HEK293 (cell line): ENCODE results near the gene DDX20.
"Not testable (repeated sequence)": the region's sequence is repeated elsewhere in the genome, so short reads cannot be mapped to it uniquely, and the experiment has no call there.

Experiments used
- CTCF ChIA-PET: fragments of 350-600 bp; formaldehyde crosslinking; extraction: SDS; loops from one replicate; lab custom pipeline; 2021; ENCODE audit warnings: antibody characterized with exemption; lab: Yijun Ruan, JAX
- POLR2A ChIA-PET: fragments of 300-600 bp; formaldehyde crosslinking; extraction: SDS; loops from one replicate; lab custom pipeline; 2020; ENCODE audit warnings: antibody characterized with exemption, inconsistent platforms; lab: Yijun Ruan, JAX
- H3K27ac ChIP-seq: fragments of 200-500 bp; sonication (Bioruptor generic); 2 replicates; pipeline ENCODE4 v1.5.1; 2014; ENCODE audit warnings: low read depth, low read length, control low read depth, inconsistent platforms; ENCODE audit errors: extremely low read depth
- H3K36me3 ChIP-seq, 2 experiments: fragments of 200-500 bp in 1 of 2; sonication (Bioruptor generic) in 1 of 2; 1 replicate in 1 of 2; 2 replicates in 1 of 2; pipeline ENCODE4 v1.5.1; 2014 to 2017; ENCODE audit warnings: inconsistent platforms in 2 of 2, low read length in 2 of 2; ENCODE audit not compliant: control insufficient read depth in 2 of 2, insufficient read depth in 1 of 2
- H3K4me1 ChIP-seq: fragments of 200-500 bp; sonication (Bioruptor generic); 2 replicates; pipeline ENCODE4 v1.5.1; 2014; ENCODE audit warnings: mild to moderate bottlenecking, low read length, inconsistent platforms; ENCODE audit not compliant: control insufficient read depth, insufficient read depth
- H3K4me3 ChIP-seq: 2 replicates; pipeline ENCODE4 v1.5.1; 2011; ENCODE audit warnings: low read depth, mild to moderate bottlenecking, control low read depth, low read length, moderate library complexity
- H3K9me3 ChIP-seq: fragments of 200-500 bp; sonication (Bioruptor generic); 2 replicates; pipeline ENCODE4 v1.5.1; 2014; ENCODE audit warnings: low read depth, low read length, inconsistent platforms; ENCODE audit not compliant: control insufficient read depth, insufficient read depth
- HOXC10 ChIP-seq: sonication (generic); formaldehyde crosslinking; IDR thresholded peaks from 2 replicates; pipeline ENCODE4 v1.8.1; 2023; ENCODE audit warnings: mild to moderate bottlenecking, missing genetic modification reagents
- KLF9 ChIP-seq: fragments of 450-650 bp; formaldehyde crosslinking; IDR thresholded peaks from 2 replicates; pipeline ENCODE4 v1.5.1; 2016; ENCODE audit warnings: missing biosample characterization, missing genetic modification characterization, low read depth
- REPIN1 ChIP-seq: fragments of 450-650 bp; formaldehyde crosslinking; IDR thresholded peaks from 2 replicates; pipeline ENCODE4 v1.5.1; 2017; ENCODE audit warnings: missing biosample characterization, missing genetic modification characterization, low read depth
- SALL2 ChIP-seq: fragments of 450-650 bp; formaldehyde crosslinking; IDR thresholded peaks from 2 replicates; pipeline ENCODE4 v1.5.0; 2017; ENCODE audit warnings: missing biosample characterization, mild to moderate bottlenecking, missing genetic modification characterization, borderline replicate concordance
- ZBTB20 ChIP-seq: fragments of 450-650 bp; formaldehyde crosslinking; IDR thresholded peaks from 2 replicates; pipeline ENCODE4 v1.5.1; 2016; ENCODE audit warnings: missing biosample characterization, missing genetic modification characterization
- ZNF155 ChIP-seq: fragments of 450-650 bp; formaldehyde crosslinking; IDR thresholded peaks from 2 replicates; pipeline ENCODE4 v1.5.1; 2016; ENCODE audit warnings: missing biosample characterization, missing genetic modification characterization
- ZNF157 ChIP-seq: fragments of 450-650 bp; formaldehyde crosslinking; IDR thresholded peaks from 2 replicates; pipeline ENCODE4 v1.5.1; 2016; ENCODE audit warnings: missing biosample characterization, missing genetic modification characterization
- ZNF16 ChIP-seq: fragments of 450-650 bp; formaldehyde crosslinking; IDR thresholded peaks from 2 replicates; pipeline ENCODE4 v1.5.1; 2016; ENCODE audit warnings: low read depth, missing biosample characterization, missing genetic modification characterization
- ZNF174 ChIP-seq: fragments of 450-650 bp; formaldehyde crosslinking; IDR thresholded peaks from 2 replicates; pipeline ENCODE4 v1.5.0; 2017; ENCODE audit warnings: missing biosample characterization, mild to moderate bottlenecking, missing genetic modification characterization
- ZNF529 ChIP-seq: fragments of 450-650 bp; formaldehyde crosslinking; IDR thresholded peaks from 2 replicates; pipeline ENCODE4 v1.5.1; 2017; ENCODE audit warnings: missing genetic modification characterization, missing biosample characterization; ENCODE audit not compliant: insufficient replicate concordance
- ZNF530 ChIP-seq: fragments of 450-650 bp; formaldehyde crosslinking; IDR thresholded peaks from 2 replicates; pipeline ENCODE4 v1.5.1; 2016; ENCODE audit warnings: low read depth, missing biosample characterization, missing genetic modification characterization
- ZNF629 ChIP-seq: fragments of 450-650 bp; formaldehyde crosslinking; IDR thresholded peaks from 2 replicates; pipeline ENCODE4 v1.5.1; 2017; ENCODE audit warnings: missing biosample characterization, missing genetic modification characterization
- ZNF658 ChIP-seq: fragments of 450-650 bp; formaldehyde crosslinking; IDR thresholded peaks from 2 replicates; pipeline ENCODE4; 2016; ENCODE audit warnings: missing biosample characterization, missing genetic modification characterization
- ZNF76 ChIP-seq: fragments of 450-650 bp; formaldehyde crosslinking; IDR thresholded peaks from 2 replicates; pipeline ENCODE4; 2016; ENCODE audit warnings: low read depth, missing biosample characterization, missing genetic modification characterization, borderline replicate concordance
- TF ChIP-seq, protein P1 (sequence below): fragments of 450-650 bp; formaldehyde crosslinking; IDR thresholded peaks from 2 replicates; pipeline ENCODE4 v1.5.1; 2017; ENCODE audit warnings: missing biosample characterization, missing genetic modification characterization
- TF ChIP-seq, protein P2 (sequence below): fragments of 450-650 bp; formaldehyde crosslinking; IDR thresholded peaks from 2 replicates; pipeline ENCODE4 v1.5.1; 2016; ENCODE audit warnings: missing biosample characterization, missing genetic modification characterization
- TF ChIP-seq, protein P3 (sequence below): fragments of 450-650 bp; formaldehyde crosslinking; IDR thresholded peaks from 2 replicates; pipeline ENCODE4 v1.5.1; 2016; ENCODE audit warnings: missing biosample characterization, missing genetic modification characterization
- TF ChIP-seq, protein P4 (sequence below): fragments of 450-650 bp; formaldehyde crosslinking; conservative IDR thresholded peaks from 2 replicates; pipeline ENCODE4 v1.5.1; 2016; ENCODE audit warnings: low read depth, missing biosample characterization, missing genetic modification characterization

Gene DDX20

DNA sequence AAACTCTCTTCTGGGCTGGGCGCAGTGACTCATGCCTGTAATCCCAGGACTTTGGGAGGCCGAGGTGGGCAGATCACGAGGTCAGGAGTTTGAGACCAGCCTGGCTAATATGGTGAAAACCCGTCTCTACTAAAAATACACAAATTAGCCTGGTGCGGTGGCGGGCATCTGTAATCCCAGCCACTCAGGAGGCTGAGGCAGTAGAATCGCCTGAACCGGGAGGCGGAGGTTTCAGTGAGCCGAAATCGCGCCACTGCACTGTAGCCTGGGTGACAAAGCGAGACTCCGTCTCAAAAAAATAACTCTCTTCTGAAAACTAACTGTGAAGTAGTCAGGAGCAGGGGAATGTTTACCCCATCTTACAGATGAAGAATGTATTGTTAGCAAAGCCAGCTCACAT is 13.4 kb upstream of the DDX20 start:
- POLR2A ChIA-PET, H3K36me3 ChIP-seq: not testable (repeated sequence)
- CTCF ChIA-PET: interaction anchor here (6.9 kb wide), 1 partner anchor 28 kb away, joined by 69 read pairs; no protein-coding TSS in a partner anchor

DNA sequence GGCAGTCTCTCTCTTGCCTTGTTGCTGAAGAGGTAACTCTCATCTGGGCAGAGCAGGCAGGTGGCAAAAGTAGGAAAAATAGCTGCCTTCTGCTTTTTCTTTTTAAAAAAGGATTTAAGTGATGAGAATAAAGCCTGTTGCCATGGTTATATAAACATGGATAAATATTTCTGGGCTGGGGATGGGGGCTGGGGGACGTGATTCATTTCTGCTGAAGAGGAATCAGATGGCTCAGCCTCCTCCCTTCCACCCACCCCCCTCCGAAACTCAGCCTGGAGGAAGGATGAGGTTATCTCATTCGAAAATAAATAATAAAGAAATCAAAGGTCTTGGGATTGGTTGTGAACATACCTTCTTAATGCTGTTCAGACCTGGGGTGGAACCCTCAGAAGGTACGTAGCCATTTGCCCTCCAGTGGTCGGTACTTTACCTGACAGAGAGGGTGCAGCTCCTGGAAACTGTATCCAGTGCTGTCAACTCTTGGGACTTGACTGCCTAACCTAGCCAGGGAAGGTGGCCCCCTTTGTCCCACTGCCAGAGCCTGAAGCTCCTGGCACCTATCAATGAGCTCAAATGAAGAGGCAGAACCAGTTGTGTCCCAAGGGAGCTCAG is 12.7 kb upstream of the DDX20 start:
- TF ChIP-seq, protein P1, sequence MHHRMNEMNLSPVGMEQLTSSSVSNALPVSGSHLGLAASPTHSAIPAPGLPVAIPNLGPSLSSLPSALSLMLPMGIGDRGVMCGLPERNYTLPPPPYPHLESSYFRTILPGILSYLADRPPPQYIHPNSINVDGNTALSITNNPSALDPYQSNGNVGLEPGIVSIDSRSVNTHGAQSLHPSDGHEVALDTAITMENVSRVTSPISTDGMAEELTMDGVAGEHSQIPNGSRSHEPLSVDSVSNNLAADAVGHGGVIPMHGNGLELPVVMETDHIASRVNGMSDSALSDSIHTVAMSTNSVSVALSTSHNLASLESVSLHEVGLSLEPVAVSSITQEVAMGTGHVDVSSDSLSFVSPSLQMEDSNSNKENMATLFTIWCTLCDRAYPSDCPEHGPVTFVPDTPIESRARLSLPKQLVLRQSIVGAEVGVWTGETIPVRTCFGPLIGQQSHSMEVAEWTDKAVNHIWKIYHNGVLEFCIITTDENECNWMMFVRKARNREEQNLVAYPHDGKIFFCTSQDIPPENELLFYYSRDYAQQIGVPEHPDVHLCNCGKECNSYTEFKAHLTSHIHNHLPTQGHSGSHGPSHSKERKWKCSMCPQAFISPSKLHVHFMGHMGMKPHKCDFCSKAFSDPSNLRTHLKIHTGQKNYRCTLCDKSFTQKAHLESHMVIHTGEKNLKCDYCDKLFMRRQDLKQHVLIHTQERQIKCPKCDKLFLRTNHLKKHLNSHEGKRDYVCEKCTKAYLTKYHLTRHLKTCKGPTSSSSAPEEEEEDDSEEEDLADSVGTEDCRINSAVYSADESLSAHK (tag by site-specific recombination): no peak
- TF ChIP-seq, protein P2, sequence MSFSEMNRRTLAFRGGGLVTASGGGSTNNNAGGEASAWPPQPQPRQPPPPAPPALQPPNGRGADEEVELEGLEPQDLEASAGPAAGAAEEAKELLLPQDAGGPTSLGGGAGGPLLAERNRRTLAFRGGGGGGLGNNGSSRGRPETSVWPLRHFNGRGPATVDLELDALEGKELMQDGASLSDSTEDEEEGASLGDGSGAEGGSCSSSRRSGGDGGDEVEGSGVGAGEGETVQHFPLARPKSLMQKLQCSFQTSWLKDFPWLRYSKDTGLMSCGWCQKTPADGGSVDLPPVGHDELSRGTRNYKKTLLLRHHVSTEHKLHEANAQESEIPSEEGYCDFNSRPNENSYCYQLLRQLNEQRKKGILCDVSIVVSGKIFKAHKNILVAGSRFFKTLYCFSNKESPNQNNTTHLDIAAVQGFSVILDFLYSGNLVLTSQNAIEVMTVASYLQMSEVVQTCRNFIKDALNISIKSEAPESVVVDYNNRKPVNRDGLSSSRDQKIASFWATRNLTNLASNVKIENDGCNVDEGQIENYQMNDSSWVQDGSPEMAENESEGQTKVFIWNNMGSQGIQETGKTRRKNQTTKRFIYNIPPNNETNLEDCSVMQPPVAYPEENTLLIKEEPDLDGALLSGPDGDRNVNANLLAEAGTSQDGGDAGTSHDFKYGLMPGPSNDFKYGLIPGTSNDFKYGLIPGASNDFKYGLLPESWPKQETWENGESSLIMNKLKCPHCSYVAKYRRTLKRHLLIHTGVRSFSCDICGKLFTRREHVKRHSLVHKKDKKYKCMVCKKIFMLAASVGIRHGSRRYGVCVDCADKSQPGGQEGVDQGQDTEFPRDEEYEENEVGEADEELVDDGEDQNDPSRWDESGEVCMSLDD (tag by site-specific recombination): no peak
- TF ChIP-seq ZBTB20 (tag by site-specific recombination) (no peak), REPIN1 (no peak), ZNF16 (tag by site-specific recombination) (no peak), ZNF629 (tag by site-specific recombination) (no peak), ZNF155 (tag by site-specific recombination) (no peak), ZNF174 (no peak), HOXC10 (no peak), ZNF529 (no peak), SALL2 (tag by site-specific recombination) (no peak), ZNF530 (tag by site-specific recombination) (no peak)
- TF ChIP-seq, protein P3, sequence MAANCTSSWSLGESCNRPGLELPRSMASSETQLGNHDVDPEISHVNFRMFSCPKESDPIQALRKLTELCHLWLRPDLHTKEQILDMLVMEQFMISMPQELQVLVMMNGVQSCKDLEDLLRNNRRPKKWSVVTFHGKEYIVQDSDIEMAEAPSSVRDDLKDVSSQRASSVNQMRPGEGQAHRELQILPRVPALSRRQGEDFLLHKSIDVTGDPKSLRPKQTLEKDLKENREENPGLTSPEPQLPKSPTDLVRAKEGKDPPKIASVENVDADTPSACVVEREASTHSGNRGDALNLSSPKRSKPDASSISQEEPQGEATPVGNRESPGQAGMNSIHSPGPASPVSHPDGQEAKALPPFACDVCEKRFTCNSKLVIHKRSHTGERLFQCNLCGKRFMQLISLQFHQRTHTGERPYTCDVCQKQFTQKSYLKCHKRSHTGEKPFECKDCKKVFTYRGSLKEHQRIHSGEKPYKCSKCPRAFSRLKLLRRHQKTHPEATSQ (tag by site-specific recombination): no peak
- no peaks in the 10 kb centered on the region for H3K9me3 ChIP-seq
- no peaks in the 10 kb centered on the region for H3K36me3 ChIP-seq
- CTCF ChIA-PET: interaction anchor here (0.9 to 6.9 kb wide), 3 partner anchors 12 to 123 kb away, joined by 3 to 69 read pairs (median 9); no protein-coding TSS in a partner anchor
- no peak overlapping the region for H3K27ac ChIP-seq
- peaks cover 1% of the 10 kb centered on the region for H3K4me1 ChIP-seq
- POLR2A ChIA-PET: no interaction called here
- H3K4me3 ChIP-seq: no peak overlapping the region

More for the DNA sequence above, 13.4 kb upstream of the DDX20 start:
- not testable (repeated sequence) for H3K9me3 ChIP-seq, H3K4me1 ChIP-seq, H3K27ac ChIP-seq, H3K4me3 ChIP-seq

DNA sequence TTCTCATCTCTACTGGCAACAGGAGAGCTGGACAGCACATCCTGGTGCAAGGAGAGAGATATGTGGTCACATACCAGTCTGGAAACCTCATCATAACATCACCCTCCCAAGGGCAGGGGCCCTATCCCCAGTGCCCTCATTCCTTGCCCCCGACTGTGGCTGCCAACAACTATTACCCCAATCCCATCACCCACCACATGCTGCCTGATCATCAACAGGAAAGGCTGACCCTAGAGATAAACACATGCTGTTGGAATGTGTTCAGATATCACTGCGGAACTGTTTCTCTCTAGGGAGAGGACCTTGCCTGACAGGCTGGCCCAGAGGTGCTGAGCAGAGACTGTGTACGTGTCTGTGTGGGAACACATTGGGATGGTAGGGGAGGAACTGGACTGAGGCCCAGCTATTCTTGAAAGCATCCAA is 12.0 kb upstream of the DDX20 start:
- Histone ChIP-seq H3K9me3 (no peaks in the 10 kb centered on the region), H3K4me1 (no peaks in the 10 kb centered on the region), H3K36me3 (no peaks in the 10 kb centered on the region), H3K4me3 (no peak overlapping the region), H3K27ac (no peak overlapping the region)
- TF ChIP-seq ZNF658 (tag by site-specific recombination): no peak
- TF ChIP-seq ZNF76 (tag by site-specific recombination): no peak
- TF ChIP-seq, protein P4, sequence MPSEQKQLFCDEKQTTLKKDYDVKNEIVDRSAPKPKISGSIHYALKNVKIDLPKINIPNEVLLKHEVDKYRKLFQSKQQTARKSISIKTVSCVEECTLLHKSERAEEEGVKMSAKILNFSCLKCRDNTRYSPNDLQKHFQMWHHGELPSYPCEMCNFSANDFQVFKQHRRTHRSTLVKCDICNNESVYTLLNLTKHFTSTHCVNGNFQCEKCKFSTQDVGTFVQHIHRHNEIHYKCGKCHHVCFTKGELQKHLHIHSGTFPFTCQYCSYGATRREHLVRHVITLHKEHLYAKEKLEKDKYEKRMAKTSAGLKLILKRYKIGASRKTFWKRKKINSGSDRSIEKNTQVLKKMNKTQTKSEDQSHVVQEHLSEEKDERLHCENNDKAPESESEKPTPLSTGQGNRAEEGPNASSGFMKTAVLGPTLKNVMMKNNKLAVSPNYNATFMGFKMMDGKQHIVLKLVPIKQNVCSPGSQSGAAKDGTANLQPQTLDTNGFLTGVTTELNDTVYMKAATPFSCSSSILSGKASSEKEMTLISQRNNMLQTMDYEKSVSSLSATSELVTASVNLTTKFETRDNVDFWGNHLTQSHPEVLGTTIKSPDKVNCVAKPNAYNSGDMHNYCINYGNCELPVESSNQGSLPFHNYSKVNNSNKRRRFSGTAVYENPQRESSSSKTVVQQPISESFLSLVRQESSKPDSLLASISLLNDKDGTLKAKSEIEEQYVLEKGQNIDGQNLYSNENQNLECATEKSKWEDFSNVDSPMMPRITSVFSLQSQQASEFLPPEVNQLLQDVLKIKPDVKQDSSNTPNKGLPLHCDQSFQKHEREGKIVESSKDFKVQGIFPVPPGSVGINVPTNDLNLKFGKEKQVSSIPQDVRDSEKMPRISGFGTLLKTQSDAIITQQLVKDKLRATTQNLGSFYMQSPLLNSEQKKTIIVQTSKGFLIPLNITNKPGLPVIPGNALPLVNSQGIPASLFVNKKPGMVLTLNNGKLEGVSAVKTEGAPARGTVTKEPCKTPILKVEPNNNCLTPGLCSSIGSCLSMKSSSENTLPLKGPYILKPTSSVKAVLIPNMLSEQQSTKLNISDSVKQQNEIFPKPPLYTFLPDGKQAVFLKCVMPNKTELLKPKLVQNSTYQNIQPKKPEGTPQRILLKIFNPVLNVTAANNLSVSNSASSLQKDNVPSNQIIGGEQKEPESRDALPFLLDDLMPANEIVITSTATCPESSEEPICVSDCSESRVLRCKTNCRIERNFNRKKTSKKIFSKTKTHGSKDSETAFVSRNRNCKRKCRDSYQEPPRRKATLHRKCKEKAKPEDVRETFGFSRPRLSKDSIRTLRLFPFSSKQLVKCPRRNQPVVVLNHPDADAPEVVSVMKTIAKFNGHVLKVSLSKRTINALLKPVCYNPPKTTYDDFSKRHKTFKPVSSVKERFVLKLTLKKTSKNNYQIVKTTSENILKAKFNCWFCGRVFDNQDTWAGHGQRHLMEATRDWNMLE (tag by site-specific recombination): no peak
- TF ChIP-seq ZNF157: no peak
- no peak for TF ChIP-seq KLF9
- ChIA-PET POLR2A (no interaction called here), CTCF (interaction anchor here (0.9 to 6.9 kb wide), 3 partner anchors 11 to 123 kb away, joined by 3 to 69 read pairs (median 9); no protein-coding TSS in a partner anchor)
